Measurements from ENCODE around the gene NXN. TPM values are rescaled to one million over a fixed set of nuclear protein-coding genes. Genes with fewer than 3 reads are reported as not detected.

Gene NXN
- polyA plus RNA-seq, 3 donors, result not detected

DNA sequence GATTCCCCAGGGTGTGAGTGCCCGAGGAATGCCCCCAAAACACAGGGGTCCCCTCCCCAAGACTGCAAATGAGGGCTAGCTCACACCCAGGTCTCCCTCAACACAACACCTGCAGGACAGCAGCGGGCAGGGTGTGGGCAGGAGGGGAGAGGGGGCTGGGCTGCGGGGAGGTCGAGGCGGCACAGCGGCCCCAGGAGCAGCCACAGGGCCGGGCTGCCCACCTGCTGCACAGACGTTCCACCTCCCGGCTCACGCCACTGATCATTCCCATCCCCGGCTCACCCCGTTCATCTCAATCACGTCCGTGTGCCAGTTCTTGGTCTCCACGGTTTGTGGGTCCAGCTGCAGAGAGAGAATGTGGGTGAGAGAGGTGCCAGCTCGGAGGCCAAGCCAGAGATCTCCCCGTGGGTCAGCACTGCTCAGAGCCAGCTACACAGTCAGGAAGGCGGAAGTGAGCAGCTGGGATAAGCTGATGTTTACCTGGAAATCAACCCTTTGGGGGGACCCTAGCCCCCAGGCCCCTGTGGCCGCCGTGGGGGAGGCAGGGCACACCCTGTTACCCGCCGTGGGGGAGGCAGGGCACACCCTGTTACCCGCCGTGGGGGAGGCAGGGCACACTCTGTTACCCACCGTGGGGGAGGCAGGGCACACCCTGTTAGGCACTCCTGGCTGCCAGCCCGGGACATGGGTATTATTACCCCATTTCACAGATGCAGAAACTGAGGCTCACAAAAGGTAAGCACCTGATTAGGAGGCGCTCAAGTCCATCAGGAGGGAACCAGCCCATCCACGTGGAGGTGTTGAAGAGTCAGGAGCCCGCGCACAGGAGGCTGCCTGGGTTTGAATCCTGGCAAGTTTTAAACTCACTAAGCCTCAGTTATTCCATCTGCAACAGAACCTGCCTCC is 33.5 kb upstream of the NXN start:
- Histone ChIP-seq H2AFZ (ENCODE audit: insufficient read depth, low read depth, low read length, poor library complexity, severe bottlenecking) (no peak overlapping the region), H3K9ac (ENCODE audit: insufficient read depth, low read length, poor library complexity, severe bottlenecking) (no peak overlapping the region), H3K4me3 (replicated peaks in 1 of 3; ENCODE audit: low read depth in 2 of 3, low read length in 3 of 3) (no peak overlapping the region), H4K20me1 (ENCODE audit: insufficient read depth, low read length) (peaks cover 78% of the 10 kb centered on the region), H3K4me1 (ENCODE audit: control insufficient read depth in 1 of 2, insufficient read depth in 2 of 2, low read length in 2 of 2) (no peaks in the 10 kb centered on the region), H3K27me3 (ENCODE audit: control insufficient read depth in 2 of 2, insufficient read depth in 2 of 2, low read length in 2 of 2) (no peaks in the 10 kb centered on the region), H3K27ac (ENCODE audit: low read depth in 1 of 2, low read length in 2 of 2) (no peak overlapping the region), H3K79me2 (ENCODE audit: insufficient read depth, low read length) (peaks cover 7% of the 10 kb centered on the region), H3K4me2 (replicated peaks; ENCODE audit: extremely low read depth, low read length, poor library complexity, severe bottlenecking) (no peak overlapping the region), H3K36me3 (replicated peaks in 1 of 2; ENCODE audit: control insufficient read depth in 1 of 2, insufficient read depth in 2 of 2, low read length in 2 of 2) (peaks cover 53 to 76% of the 10 kb centered on the region in 2 donors), H3K9me3 (replicated peaks in 1 of 2; ENCODE audit: control insufficient read depth in 1 of 2, insufficient read depth in 1 of 2, low read length in 2 of 2) (no peaks in the 10 kb centered on the region)
- WGBS (ENCODE audit: insufficient coverage), result 94% methylated on average over 24 of the region's 30 CpGs
- TF ChIP-seq, protein P1, sequence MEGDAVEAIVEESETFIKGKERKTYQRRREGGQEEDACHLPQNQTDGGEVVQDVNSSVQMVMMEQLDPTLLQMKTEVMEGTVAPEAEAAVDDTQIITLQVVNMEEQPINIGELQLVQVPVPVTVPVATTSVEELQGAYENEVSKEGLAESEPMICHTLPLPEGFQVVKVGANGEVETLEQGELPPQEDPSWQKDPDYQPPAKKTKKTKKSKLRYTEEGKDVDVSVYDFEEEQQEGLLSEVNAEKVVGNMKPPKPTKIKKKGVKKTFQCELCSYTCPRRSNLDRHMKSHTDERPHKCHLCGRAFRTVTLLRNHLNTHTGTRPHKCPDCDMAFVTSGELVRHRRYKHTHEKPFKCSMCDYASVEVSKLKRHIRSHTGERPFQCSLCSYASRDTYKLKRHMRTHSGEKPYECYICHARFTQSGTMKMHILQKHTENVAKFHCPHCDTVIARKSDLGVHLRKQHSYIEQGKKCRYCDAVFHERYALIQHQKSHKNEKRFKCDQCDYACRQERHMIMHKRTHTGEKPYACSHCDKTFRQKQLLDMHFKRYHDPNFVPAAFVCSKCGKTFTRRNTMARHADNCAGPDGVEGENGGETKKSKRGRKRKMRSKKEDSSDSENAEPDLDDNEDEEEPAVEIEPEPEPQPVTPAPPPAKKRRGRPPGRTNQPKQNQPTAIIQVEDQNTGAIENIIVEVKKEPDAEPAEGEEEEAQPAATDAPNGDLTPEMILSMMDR (IDR thresholded peaks at IDR 0.05), result no peak
- Mint-ChIP-seq H3K36me3 (peaks cover 46 to 67% of the 10 kb centered on the region in 2 donors), H3K4me3 (no peak overlapping the region), H3K27ac (peak overlapping the region in 2 of 7 donors; percentile 20 to 74), H3K27me3 (ENCODE audit: low read depth in 3 of 3) (no peaks in the 10 kb centered on the region), H3K9me3 (no peaks in the 10 kb centered on the region), H3K4me1 (no peaks in the 10 kb centered on the region)
- no peak for DNase-seq
- intact Hi-C loops (cut with micrococcal nuclease), result no loop called here

DNA sequence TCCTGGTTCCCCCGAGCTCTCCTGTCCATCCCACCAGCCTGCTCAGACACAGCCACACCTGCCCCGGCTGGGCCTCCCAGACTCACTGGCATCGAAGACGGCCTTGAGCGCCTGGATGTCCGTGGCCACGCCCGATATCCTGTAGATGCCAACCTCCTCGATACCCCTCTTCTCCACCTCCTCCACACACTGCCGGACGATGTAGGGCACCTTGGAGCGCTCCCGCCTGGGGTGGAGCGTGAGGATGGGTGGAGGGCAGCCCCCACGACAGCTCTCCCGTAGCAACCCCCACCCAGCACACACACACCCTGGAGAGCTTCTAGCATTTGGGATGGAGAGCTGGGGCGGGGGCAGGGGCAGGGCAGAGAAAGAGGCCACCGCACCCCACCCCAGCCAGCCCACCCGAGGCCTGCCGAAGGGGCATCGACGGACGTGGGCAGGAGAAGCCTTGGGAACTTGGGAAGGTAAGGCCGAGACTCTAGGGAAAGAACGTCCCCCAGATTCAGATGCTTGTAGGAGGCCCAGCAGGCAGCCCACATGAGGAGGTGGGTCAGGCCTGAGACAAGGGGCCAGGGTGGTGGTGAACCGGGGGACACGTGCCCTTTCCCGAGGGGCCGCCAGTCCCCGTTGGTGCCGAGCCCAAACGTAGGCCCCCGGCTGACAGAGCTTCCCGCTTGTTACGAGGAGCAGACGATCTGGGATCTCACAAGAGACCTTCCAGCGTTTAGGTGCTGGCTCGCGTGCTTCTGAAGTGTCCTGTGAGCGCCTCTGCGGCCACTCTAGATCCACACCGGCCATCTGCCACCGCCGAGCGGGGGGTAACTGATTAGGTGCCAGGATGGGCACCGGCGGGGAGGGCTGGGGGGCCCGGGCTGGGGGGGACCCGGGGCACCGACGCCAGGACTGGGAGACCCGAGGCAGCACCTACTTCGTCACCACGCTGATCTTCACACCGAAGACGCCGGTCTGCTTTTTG is 32.5 kb upstream of the NXN start:
- TF ChIP-seq, protein P1 (IDR thresholded peaks at IDR 0.05), result no peak
- H3K79me2 ChIP-seq (ENCODE audit: insufficient read depth, low read length), result peaks cover 7% of the 10 kb centered on the region
- H3K27ac ChIP-seq (ENCODE audit: low read depth in 1 of 2, low read length in 2 of 2), result no peak overlapping the region
- no peak for DNase-seq
- H3K27me3 Mint-ChIP-seq (ENCODE audit: low read depth in 3 of 3), result no peaks in the 10 kb centered on the region
- H3K9me3 Mint-ChIP-seq, result no peaks in the 10 kb centered on the region
- WGBS (ENCODE audit: insufficient coverage), result 97% methylated on average over 38 of the region's 57 CpGs
- peak overlapping the region in 1 of 7 donors; percentile 76 for H3K27ac Mint-ChIP-seq
- H3K4me1 ChIP-seq (ENCODE audit: control insufficient read depth in 1 of 2, insufficient read depth in 2 of 2, low read length in 2 of 2), result no peaks in the 10 kb centered on the region
- peaks cover 63 to 82% of the 10 kb centered on the region in 2 donors for H3K36me3 ChIP-seq (replicated peaks in 1 of 2; ENCODE audit: control insufficient read depth in 1 of 2, insufficient read depth in 2 of 2, low read length in 2 of 2)
- H2AFZ ChIP-seq (ENCODE audit: insufficient read depth, low read depth, low read length, poor library complexity, severe bottlenecking), result no peak overlapping the region
- peaks cover 56 to 73% of the 10 kb centered on the region in 2 donors for H3K36me3 Mint-ChIP-seq
- intact Hi-C loops (cut with micrococcal nuclease), result no loop called here
- no peak overlapping the region for H3K9ac ChIP-seq (ENCODE audit: insufficient read depth, low read length, poor library complexity, severe bottlenecking)
- H3K4me3 ChIP-seq (replicated peaks in 1 of 3; ENCODE audit: low read depth in 2 of 3, low read length in 3 of 3), result no peak overlapping the region
- H3K4me2 ChIP-seq (replicated peaks; ENCODE audit: extremely low read depth, low read length, poor library complexity, severe bottlenecking), result no peak overlapping the region
- no peaks in the 10 kb centered on the region for H3K9me3 ChIP-seq (replicated peaks in 1 of 2; ENCODE audit: control insufficient read depth in 1 of 2, insufficient read depth in 1 of 2, low read length in 2 of 2)
- H4K20me1 ChIP-seq (ENCODE audit: insufficient read depth, low read length), result peaks cover 84% of the 10 kb centered on the region
- no peaks in the 10 kb centered on the region for H3K4me1 Mint-ChIP-seq
- H3K27me3 ChIP-seq (ENCODE audit: control insufficient read depth in 2 of 2, insufficient read depth in 2 of 2, low read length in 2 of 2), result no peaks in the 10 kb centered on the region
- no peak overlapping the region for H3K4me3 Mint-ChIP-seq
